Activated CD4-positive, alpha-beta T cell treated with anti-CD3 and anti-CD28 coated beads, Interleukin-2, Interleukin-4, amounts not matched to agents 100 ng/mL and 50 ng/mL, durations not matched to agents 16 hours and 8 hours (primary cell): Measurements from ENCODE around the gene CYB5RL.

Experiments
- DNase-seq: peaks from one replicate; pipeline ENCODE4 v3.0.0-alpha.2; 2020; ENCODE audit warnings: low spot score

The CYB5RL gene

GRCh38 chr1:54159733-54160316 is 40.0 kb downstream of the CYB5RL start:
- no peak for DNase-seq

DNA sequence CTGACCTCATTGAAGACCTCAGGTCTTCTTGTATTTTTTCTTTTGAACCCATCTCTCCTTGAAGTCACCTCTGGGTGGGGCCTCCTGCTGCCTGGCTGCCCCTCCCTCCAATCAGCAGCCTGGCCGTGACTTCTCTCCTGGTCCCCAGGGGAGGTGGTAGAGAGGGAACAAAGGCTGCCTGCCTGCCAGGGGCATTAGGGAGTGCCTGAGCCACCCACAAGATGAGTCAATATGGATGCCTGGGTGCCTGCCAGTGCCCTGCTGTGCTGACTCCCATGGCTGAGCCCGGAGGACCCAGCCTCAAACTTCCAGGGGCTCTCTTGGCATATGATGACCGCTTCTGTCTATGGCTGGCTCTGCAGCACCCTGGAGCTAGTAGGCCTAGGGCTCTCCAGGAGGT is 41.8 kb downstream of the CYB5RL start:
- no peak for DNase-seq

- no peak for DNase-seq
Observed at GRCh38 chr1:54157401-54157800, 42.4 kb downstream of the CYB5RL start.

GRCh38 chr1:54156986-54157385 is 42.8 kb downstream of the CYB5RL start:
- no peak for DNase-seq

GRCh38 chr1:54156201-54156600 is 43.6 kb downstream of the CYB5RL start:
- no peak for DNase-seq

- DNase-seq = no peak
Observed at GRCh38 chr1:54153535-54154439, 46.0 kb downstream of the CYB5RL start.

DNA sequence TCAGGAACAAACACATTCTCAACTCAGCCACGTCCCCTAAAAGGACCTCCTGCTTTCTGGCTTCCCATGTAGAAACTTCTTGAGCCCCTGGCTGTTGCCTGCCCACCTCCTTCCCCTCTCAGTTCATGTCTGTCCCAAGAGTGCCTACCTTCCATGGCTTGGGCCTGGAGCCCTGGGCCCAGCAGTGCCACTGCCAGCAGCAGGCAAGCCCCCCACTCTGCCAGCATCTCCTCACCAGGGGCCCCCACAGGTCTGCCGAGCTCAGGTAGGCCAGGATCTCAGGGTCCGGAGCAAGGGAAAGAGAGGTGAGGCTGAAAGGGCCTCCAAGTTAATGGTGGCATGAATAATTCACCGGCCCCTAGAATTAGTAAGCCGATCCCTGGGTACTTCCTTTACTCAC is 47.1 kb downstream of the CYB5RL start, which contains the start of gene CDCP2:
Gene CDCP2, minus strand, starts transcription at position 305 of the 400 bp plus-strand sequence. Its CDS starts 78 bp downstream, at position 227.
- DNase-seq = no peak

DNA sequence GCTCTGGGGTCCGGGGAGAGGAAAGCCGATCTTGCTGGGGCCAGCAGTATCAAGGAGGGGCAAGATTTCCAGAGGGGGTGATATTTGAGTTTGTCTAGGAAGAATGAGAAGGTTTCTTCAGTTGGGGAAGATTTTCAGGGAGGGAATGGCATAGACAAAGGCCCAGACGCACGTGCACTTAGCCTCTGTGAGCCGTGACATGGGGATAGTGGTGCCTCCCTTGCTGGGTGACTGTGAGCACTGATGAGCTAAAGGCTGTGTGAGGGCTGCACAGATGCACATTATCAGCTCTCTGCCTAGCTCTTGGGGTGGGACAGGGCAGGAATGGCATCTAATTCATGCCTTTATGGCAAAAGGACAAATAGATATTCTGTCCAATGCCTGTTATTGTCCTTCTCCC is 48.8 kb downstream of the CYB5RL start:
- no peak for DNase-seq
